ENCODE measurements around the gene MAP7D1. TPM values are rescaled to one million over a fixed set of nuclear protein-coding genes. Genes with fewer than 3 reads are reported as not detected.

MAP7D1 gene
- total RNA-seq, 1 donor from 2014 or later = 103 TPM

DNA sequence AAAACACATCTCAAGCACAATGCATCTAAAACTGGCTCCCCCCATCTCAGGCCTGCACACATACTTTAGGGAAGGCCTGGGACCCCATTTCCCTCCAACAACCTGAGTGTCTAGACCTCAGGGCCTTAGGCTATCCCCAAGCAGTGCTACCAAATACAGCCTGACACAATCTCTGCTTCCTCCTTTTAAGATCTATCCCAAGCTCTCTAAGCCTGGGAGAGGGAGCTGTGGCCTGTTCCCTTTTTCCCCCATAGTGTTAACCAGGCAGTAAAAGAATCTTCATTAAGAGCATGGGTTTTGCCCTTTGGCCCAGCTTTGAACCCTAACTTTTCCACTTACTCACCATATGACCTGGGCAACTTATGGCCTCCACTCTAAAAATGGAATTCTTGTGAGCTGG is 20.2 kb upstream of the MAP7D1 start:
- DNase-seq (ENCODE audit: low spot score in 2 of 2, unreplicated experiment in 2 of 2) = no peak
- Mint-ChIP-seq H3K36me3 (peaks cover 9% of the 10 kb centered on the region), H3K9me3 (no peaks in the 10 kb centered on the region), H3K4me3 (no peak overlapping the region), H3K27me3 (ENCODE audit: low read depth) (no peaks in the 10 kb centered on the region), H3K4me1 (peaks cover 15% of the 10 kb centered on the region), H3K27ac (peak overlapping the region; percentile 40)
- TF ChIP-seq, protein P1, sequence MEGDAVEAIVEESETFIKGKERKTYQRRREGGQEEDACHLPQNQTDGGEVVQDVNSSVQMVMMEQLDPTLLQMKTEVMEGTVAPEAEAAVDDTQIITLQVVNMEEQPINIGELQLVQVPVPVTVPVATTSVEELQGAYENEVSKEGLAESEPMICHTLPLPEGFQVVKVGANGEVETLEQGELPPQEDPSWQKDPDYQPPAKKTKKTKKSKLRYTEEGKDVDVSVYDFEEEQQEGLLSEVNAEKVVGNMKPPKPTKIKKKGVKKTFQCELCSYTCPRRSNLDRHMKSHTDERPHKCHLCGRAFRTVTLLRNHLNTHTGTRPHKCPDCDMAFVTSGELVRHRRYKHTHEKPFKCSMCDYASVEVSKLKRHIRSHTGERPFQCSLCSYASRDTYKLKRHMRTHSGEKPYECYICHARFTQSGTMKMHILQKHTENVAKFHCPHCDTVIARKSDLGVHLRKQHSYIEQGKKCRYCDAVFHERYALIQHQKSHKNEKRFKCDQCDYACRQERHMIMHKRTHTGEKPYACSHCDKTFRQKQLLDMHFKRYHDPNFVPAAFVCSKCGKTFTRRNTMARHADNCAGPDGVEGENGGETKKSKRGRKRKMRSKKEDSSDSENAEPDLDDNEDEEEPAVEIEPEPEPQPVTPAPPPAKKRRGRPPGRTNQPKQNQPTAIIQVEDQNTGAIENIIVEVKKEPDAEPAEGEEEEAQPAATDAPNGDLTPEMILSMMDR (IDR thresholded peaks at IDR 0.05; ENCODE audit: unreplicated experiment) = no peak

DNA sequence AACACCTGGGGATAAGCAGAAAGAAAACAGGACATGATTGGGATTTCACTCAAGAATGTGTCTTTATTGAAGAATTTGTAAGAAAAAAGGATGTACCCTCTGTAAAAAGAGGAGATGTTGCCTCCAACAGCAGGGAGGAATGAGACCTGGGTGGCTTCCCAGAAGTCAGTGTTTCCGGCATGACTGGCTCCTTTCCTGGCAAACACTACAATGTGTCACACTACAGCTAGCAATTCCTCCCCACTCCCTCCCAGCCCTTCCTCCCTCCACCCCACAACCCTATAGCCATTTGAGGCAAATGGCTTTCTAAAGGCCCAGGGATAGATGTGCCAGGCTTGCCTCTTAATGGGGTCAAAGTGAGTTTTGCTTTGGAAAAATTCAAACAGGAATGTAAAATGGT is 19.4 kb upstream of the MAP7D1 start:
- DNase-seq (ENCODE audit: low spot score in 2 of 2, unreplicated experiment in 2 of 2) = no peak
- no peak overlapping the region for H3K4me3 Mint-ChIP-seq
- TF ChIP-seq, protein P1 (IDR thresholded peaks at IDR 0.05; ENCODE audit: unreplicated experiment) = no peak
- peak overlapping the region; percentile 21 for H3K27ac Mint-ChIP-seq
- H3K4me1 Mint-ChIP-seq = peaks cover 15% of the 10 kb centered on the region
- peaks cover 9% of the 10 kb centered on the region for H3K36me3 Mint-ChIP-seq
- no peaks in the 10 kb centered on the region for H3K9me3 Mint-ChIP-seq
- no peaks in the 10 kb centered on the region for H3K27me3 Mint-ChIP-seq (ENCODE audit: low read depth)

- Mint-ChIP-seq H3K9me3 (no peaks in the 10 kb centered on the region), H3K4me3 (no peak overlapping the region), H3K27ac (no peak overlapping the region), H3K27me3 (ENCODE audit: low read depth) (no peaks in the 10 kb centered on the region), H3K36me3 (peaks cover 9% of the 10 kb centered on the region), H3K4me1 (peaks cover 15% of the 10 kb centered on the region)
- TF ChIP-seq, protein P1 (IDR thresholded peaks at IDR 0.05; ENCODE audit: unreplicated experiment) = no peak
- DNase-seq (ENCODE audit: low spot score in 2 of 2, unreplicated experiment in 2 of 2) = no peak
Observed at GRCh38 chr1:36137226-36137625, 18.7 kb upstream of the MAP7D1 start.

DNA sequence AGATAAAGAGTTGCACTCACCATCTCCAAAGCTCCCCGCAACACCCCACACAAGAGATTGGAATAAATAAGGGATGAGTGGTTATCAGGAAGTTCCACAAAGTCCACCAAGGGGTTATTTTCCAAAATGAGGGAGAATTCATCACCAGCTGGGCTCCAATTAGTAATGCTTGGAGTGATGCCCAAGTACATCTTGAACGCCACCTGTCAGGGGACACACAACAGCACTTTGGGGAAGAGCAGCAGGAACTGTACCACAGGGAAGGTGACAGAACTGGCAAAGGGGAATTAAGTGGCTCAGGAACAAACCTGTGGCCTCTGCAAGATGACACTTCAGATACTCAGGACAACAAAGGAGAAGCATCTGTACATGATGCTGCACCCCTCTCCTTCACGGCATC is 18.2 kb upstream of the MAP7D1 start:
- H3K4me3 Mint-ChIP-seq = no peak overlapping the region
- peaks cover 15% of the 10 kb centered on the region for H3K4me1 Mint-ChIP-seq
- no peak for DNase-seq (ENCODE audit: low spot score in 2 of 2, unreplicated experiment in 2 of 2)

GRCh38 chr1:36139521-36139920 is 16.4 kb upstream of the MAP7D1 start:
- peaks cover 4% of the 10 kb centered on the region for H3K4me1 Mint-ChIP-seq

More for the DNA sequence above, 18.2 kb upstream of the MAP7D1 start:
- peaks cover 9% of the 10 kb centered on the region for H3K36me3 Mint-ChIP-seq
- H3K27me3 Mint-ChIP-seq (ENCODE audit: low read depth) = no peaks in the 10 kb centered on the region
- H3K9me3 Mint-ChIP-seq = no peaks in the 10 kb centered on the region
- no peak overlapping the region for H3K27ac Mint-ChIP-seq
- TF ChIP-seq, protein P1 (IDR thresholded peaks at IDR 0.05; ENCODE audit: unreplicated experiment) = no peak

More at GRCh38 chr1:36139521-36139920, 16.4 kb upstream of the MAP7D1 start:
- no peak for DNase-seq (ENCODE audit: low spot score in 2 of 2, unreplicated experiment in 2 of 2)
- H3K4me3 Mint-ChIP-seq = no peak overlapping the region
- no peaks in the 10 kb centered on the region for H3K27me3 Mint-ChIP-seq (ENCODE audit: low read depth)
- H3K27ac Mint-ChIP-seq = no peak overlapping the region
- peaks cover 18% of the 10 kb centered on the region for H3K36me3 Mint-ChIP-seq
- H3K9me3 Mint-ChIP-seq = no peaks in the 10 kb centered on the region
- TF ChIP-seq, protein P1 (IDR thresholded peaks at IDR 0.05; ENCODE audit: unreplicated experiment) = no peak
